ENCODE measurements around the gene TOMM70.

The TOMM70 gene

DNA sequence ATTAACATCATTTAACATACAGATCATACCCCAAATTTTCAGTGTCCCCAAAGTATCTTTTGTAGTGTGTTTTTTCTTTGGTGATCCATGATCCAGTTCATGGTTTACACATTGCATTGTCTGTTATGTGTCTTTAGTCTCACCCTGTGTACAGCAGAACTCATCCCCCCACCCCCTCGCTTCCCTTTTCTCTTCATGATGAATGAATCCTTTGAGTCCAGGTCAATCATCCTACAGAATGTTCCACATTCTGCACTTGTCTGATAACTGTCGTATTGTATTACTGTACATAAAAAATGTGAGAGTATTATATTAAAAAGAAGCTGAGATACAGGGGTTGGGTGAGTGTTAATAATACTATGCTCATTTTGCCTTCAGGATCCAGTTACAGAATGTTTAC is 80.9 kb downstream of the TOMM70 start:
- DNase-seq: no peak

DNA sequence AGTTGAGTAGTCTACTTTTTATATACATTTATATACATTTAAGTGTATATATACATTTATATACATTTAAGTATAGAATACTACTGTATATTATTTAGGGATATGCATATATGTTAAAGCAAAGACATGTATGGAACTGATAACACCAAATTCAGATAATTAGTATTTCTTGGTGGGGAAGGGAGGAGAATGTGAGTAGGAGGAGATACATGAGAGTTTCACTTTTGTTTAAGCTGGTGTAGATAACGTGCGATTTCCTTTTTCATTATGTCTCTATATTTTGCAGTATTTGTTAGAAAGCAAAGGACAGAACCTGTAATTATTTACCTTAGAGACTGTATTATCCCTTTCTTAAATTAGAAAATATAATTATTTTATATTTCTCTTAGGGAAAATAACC is 83.0 kb downstream of the TOMM70 start:
- no peak for DNase-seq

DNA sequence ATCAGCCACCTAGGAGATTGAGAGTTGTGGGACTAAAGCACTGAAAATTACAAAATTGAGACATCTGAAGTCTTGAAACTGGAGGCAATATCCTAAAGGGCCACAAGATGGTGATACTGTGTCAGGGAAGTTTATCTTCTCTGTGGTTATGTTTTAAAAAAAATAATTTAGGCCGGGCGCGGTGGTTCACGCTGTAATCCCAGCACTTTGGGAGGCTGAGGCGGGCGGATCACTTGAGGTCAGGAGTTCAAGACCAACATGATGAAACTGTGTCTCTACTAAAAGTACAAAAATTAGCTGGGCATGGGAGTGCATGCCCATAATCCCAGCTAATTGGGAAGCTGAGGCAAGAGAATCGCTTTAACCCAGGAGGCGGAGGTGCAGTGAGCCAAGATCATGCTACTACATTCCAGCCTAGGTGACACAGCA is 84.2 kb downstream of the TOMM70 start:
- no peak for DNase-seq
